Upper lobe of left lung (tissue), 6 donors: ENCODE measurements around the gene SPSB2. TPM values are rescaled to one million over a fixed set of nuclear protein-coding genes. Genes with fewer than 3 reads are reported as not detected.
A peak's percentile ranks its signal among the peaks of the same experiment; 100 is the strongest.
"Not testable (repeated sequence)": the region's sequence is repeated elsewhere in the genome, so short reads cannot be mapped to it uniquely, and the experiment has no call there.

ENCODE experiments used
- ATAC-seq, 2 donors: fragments of 200-7000 bp; cut with Tn5 transposase; one replicate each; pipeline ENCODE4 v1.9.1; 2022; ENCODE audit warnings: mild to moderate bottlenecking in 2 of 2, moderate library complexity in 2 of 2; ENCODE audit not compliant: low FRiP score in 2 of 2
- DNase-seq, 2 donors: peaks; one replicate each; pipeline ENCODE4 v3.0.0-alpha.2; 2019 to 2020
- H3K27ac ChIP-seq, 4 donors: fragments of 200-600 bp; sonication (generic); one replicate each; pipeline ENCODE4 v1.5.1; 2016 to 2019
- H3K27me3 ChIP-seq, 4 donors: fragments of 200-600 bp; sonication (generic); one replicate each; pipeline ENCODE4 v1.5.1; 2017 to 2019
- H3K36me3 ChIP-seq, 4 donors: fragments of 200-600 bp; sonication (generic); one replicate each; pipeline ENCODE4 v1.5.1; 2016 to 2019
- H3K4me1 ChIP-seq, 4 donors: fragments of 200-600 bp; sonication (generic); one replicate each; pipeline ENCODE4 v1.5.1; 2018 to 2019
- H3K4me3 ChIP-seq, 4 donors: fragments of 200-600 bp; sonication (generic); one replicate each; pipeline ENCODE4 v1.5.1; 2017 to 2019; ENCODE audit warnings: mild to moderate bottlenecking in 2 of 4, moderate library complexity in 1 of 4
- H3K9me3 ChIP-seq, 4 donors: fragments of 200-600 bp; sonication (generic); one replicate each; pipeline ENCODE4 v1.5.1; 2018 to 2019
- EP300 ChIP-seq, 4 donors: sonication (generic); formaldehyde crosslinking; IDR thresholded peaks; one replicate each; pipeline ENCODE4 v1.5.1; 2017; ENCODE audit warnings: antibody characterized with exemption in 4 of 4, control low read depth in 2 of 4
- POLR2A ChIP-seq, 4 donors: fragments of 450-650 bp; IDR thresholded peaks; one replicate each; pipeline ENCODE4 v1.5.1; 2016 to 2017; ENCODE audit warnings: antibody characterized with exemption in 4 of 4, mild to moderate bottlenecking in 2 of 4
- POLR2AphosphoS5 ChIP-seq, 2 donors: sonication (generic); formaldehyde crosslinking; IDR thresholded peaks; one replicate each; pipeline ENCODE4 v1.5.1; 2017; ENCODE audit warnings: antibody characterized with exemption in 2 of 2
- WGBS, 2 donors: methylation state at CpG; one replicate each; pipeline ENCODE4 v1.1.5; 2017 to 2018; 5-methylcytosine and 5-hydroxymethylcytosine counted together
- total RNA-seq, 6 donors: library from RNA; depleted of rRNA in 4 of 6; stranded (reverse); fragments of >200 nt in 4 of 6; gene quantifications; one replicate each; pipeline versions ENCODE4 v1.1.0 to v1.2.1, GENCODE V29; 2016 to 2021
- TF ChIP-seq, protein P1 (sequence below), 6 experiments: fragments of 450-650 bp in 4 of 6; fragments of 200-600 bp in 2 of 6; sonication (generic) in 2 of 6; IDR thresholded peaks; one replicate each; pipeline ENCODE4 v1.5.1; 2016 to 2019; ENCODE audit warnings: antibody characterized with exemption in 6 of 6
- donor health status: DM: no; HTN: no; CAD: no; lungs with moderate emphysema.
- donor health status: DM: no; HTN: yes; CAD: no; lungs with severe emphysema.

SPSB2 gene
- total RNA-seq, 6 donors from 2014 or later = 27.7 to 63.3 (median 35.0) TPM

DNA sequence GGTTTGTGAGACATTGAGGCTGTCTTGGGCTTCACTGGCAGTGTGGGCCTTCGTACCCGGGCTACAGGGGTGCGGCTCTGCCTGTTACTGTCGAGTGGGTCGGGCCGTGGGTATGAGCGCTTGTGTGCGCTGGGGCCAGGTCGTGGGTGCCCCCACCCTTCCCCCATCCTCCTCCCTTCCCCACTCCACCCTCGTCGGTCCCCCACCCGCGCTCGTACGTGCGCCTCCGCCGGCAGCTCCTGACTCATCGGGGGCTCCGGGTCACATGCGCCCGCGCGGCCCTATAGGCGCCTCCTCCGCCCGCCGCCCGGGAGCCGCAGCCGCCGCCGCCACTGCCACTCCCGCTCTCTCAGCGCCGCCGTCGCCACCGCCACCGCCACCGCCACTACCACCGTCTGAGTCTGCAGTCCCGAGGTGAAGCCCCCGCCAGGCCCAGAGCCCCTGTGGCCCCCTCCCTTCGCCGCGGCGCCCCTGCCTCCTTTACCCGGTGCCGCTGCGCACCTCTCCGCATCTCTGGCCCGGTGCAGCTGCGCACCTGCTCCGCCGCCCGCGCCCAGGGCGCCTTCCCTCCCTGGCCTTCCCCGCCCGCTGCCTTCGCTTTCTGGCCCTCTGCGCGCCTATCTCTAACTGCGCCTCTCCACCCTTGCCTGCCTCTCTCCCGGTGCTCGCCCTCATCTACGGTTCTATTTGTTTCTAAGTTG lies 41.3 kb upstream of the SPSB2 start, which contains the start of gene ENO2:
ENO2 (plus strand) TSS at position 335 of the 701 bp plus-strand sequence. CDS start 1,253 bp downstream, outside the sequence.
- ATAC-seq (peak; percentile 81 to 94), DNase-seq (peak; percentile 82 to 95)
- Histone ChIP-seq H3K36me3 (peaks cover 0 to 22% (median 7%) of the 10 kb centered on the region in 4 donors), H3K27ac (peak within 1 kb of the TSS; percentile 61 to 82 (median 76)), H3K4me1 (peaks cover 16 to 24% (median 17%) of the 10 kb centered on the region in 4 donors), H3K4me3 (peak within 1 kb of the TSS; percentile 69 to 81 (median 78)), H3K9me3 (no peaks in the 10 kb centered on the region), H3K27me3 (no peaks in the 10 kb centered on the region)
- WGBS, 2 donors = 0 to 1% methylated on average over 22 to 41 of the region's 68 CpGs
- TF ChIP-seq POLR2A (IDR thresholded peaks at IDR 0.05) (peak in 2 of 4 donors; percentile 16 to 59), EP300 (IDR thresholded peaks at IDR 0.05) (no peak), POLR2AphosphoS5 (IDR thresholded peaks at IDR 0.05) (no peak)
- TF ChIP-seq, protein P1, sequence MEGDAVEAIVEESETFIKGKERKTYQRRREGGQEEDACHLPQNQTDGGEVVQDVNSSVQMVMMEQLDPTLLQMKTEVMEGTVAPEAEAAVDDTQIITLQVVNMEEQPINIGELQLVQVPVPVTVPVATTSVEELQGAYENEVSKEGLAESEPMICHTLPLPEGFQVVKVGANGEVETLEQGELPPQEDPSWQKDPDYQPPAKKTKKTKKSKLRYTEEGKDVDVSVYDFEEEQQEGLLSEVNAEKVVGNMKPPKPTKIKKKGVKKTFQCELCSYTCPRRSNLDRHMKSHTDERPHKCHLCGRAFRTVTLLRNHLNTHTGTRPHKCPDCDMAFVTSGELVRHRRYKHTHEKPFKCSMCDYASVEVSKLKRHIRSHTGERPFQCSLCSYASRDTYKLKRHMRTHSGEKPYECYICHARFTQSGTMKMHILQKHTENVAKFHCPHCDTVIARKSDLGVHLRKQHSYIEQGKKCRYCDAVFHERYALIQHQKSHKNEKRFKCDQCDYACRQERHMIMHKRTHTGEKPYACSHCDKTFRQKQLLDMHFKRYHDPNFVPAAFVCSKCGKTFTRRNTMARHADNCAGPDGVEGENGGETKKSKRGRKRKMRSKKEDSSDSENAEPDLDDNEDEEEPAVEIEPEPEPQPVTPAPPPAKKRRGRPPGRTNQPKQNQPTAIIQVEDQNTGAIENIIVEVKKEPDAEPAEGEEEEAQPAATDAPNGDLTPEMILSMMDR (IDR thresholded peaks at IDR 0.05) = peak in 1 of 6 experiments; percentile 5

DNA sequence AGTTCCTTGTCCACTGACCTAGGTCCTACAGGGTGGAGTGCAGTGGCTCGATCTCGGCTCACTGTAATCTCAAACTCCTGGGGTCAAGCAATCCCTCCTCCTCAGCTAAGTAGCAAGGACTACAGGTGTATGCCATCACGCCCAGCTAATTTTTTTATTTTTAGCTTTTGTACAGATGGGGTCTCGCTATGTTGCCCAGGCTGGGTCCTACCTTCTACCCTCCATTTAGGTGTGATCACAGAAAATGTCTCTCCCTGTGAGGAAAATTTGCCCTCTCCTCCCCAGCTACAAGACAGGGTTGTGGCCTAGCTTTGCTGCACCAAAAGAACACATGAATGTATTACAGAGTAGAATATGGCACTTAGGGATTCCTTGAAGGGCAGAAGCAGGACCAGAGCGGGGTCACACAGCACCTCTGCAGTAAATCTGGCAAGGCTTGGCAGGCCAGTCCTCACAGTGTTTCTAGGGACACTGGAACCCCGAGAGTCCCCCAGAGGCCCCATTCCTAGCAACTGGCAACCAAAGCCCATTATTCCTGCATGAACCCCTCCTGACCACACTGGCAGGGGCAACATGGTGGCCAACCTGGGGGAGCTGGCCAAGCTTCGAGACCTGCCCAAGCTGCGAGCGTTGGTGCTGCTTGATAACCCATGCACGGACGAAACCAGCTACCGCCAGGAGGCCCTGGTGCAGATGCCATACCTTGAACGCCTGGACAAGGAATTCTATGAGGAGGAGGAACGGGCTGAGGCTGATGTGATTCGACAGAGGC lies 39.2 kb upstream of the SPSB2 start:
- DNase-seq (no peak), ATAC-seq (no peak)
- Histone ChIP-seq H3K36me3 (peaks cover 0 to 13% (median 1%) of the 10 kb centered on the region in 4 donors), H3K4me1 (peaks cover 16 to 24% (median 17%) of the 10 kb centered on the region in 4 donors), H3K27ac (no peak overlapping the region), H3K4me3 (no peak overlapping the region), H3K27me3 (no peaks in the 10 kb centered on the region), H3K9me3 (no peaks in the 10 kb centered on the region)
- TF ChIP-seq POLR2A (IDR thresholded peaks at IDR 0.05) = no peak
- TF ChIP-seq POLR2AphosphoS5 (IDR thresholded peaks at IDR 0.05) = no peak
- 90 to 91% methylated on average over 15 of the region's 15 CpGs for WGBS, 2 donors

DNA sequence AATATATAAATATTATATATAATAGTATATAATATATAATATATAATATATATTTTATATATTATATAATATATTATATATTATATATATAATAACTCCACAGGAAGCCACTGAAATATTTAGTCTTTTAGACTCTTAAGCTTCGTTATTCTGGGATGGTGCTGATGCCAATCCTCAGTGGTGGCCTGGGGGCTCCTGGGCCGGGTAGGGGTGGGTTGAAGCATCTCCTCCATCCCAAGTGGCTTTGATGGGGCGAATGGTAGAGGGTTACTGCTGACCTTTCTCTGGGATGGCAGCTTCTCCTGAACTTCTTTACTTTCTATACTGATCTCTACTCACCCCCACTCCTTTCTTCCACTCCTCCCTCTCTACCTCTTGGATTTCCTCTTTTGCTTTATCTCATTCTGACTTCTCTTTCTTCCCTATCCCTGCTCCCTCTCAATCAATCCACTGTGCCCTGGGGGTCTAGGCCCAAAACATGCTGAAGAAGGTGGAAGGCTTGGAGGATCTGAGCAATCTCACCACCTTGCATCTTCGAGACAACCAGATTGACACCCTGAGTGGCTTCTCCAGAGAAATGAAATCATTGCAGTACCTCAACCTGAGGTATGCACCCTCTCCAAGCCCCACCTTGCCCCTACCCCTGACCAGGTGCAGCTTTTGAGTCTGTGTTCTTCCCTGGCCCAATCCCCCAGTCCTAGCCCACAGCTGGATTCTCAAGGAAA lies 36.5 kb upstream of the SPSB2 start:
- WGBS, 2 donors = 90 to 91% methylated on average over 4 of the region's 4 CpGs
- TF ChIP-seq, protein P1 (IDR thresholded peaks at IDR 0.05) = no peak
- TF ChIP-seq POLR2AphosphoS5 (IDR thresholded peaks at IDR 0.05) (no peak), POLR2A (IDR thresholded peaks at IDR 0.05) (no peak), EP300 (IDR thresholded peaks at IDR 0.05) (no peak)
- no peak for ATAC-seq

DNA sequence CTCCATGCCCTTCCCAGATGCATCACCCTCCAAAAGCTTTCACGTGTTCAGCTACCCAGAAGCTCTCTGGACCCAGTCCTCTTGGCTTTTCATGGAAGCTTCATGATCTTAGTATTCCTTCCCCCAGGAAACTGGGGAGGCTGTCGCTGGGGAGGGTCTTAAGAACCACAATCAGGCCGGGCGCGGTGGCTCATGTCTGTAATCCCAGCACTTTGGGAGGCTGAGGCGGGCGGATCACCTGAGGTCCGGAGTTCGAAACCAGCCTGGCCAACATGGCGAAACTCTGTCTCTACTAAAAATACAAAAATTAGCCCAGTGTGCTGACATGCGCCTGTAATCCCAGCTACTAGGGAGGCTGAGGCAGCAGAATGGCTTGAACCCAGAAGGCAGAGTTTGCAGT lies 35.0 kb upstream of the SPSB2 start:
- ATAC-seq, H3K27ac ChIP-seq, H3K36me3 ChIP-seq, DNase-seq, H3K4me3 ChIP-seq, H3K9me3 ChIP-seq, H3K27me3 ChIP-seq: not testable (repeated sequence)
- 97 to 98% methylated on average over 4 to 11 of the region's 11 CpGs for WGBS, 2 donors
- H3K4me1 ChIP-seq = peaks cover 9 to 12% (median 12%) of the 10 kb centered on the region in 4 donors

More for the DNA sequence above, 36.5 kb upstream of the SPSB2 start:
- no peak for DNase-seq
- no peaks in the 10 kb centered on the region for H3K27me3 ChIP-seq
- H3K27ac ChIP-seq = no peak overlapping the region
- H3K9me3 ChIP-seq = no peaks in the 10 kb centered on the region
- H3K4me1 ChIP-seq = peaks cover 10 to 18% (median 13%) of the 10 kb centered on the region in 4 donors
- no peak overlapping the region for H3K4me3 ChIP-seq
- H3K36me3 ChIP-seq = peaks cover 0 to 4% (median 0%) of the 10 kb centered on the region in 4 donors

DNA sequence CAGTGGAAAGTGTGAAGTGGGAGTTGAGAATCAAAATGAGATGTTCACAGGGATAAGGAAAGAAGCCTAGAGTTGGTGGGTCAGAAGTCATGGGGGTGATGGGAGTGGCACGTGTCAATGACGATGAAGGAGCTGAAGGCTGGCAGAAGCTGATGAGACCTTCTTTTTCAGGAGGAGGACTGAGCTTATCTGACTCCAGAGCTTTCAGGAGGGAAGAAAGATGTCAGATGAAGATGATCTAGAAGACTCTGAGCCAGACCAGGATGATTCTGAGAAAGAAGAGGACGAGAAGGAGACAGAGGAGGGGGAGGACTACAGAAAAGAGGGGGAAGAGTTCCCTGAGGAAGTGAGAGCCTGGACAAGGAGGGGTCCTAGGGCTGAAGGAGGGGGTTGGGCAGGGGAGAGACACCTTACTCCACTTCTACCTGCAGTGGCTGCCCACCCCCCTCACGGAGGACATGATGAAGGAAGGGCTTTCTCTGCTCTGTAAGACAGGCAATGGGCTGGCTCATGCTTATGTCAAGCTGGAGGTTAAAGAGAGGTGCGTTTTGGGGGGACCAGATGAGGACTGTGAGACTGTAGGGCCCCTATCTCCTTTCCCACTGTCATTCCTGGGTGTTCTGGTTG lies 32.4 kb upstream of the SPSB2 start:
- ATAC-seq = no peak
- 62 to 68% methylated on average over 5 of the region's 5 CpGs for WGBS, 2 donors
- no peaks in the 10 kb centered on the region for H3K27me3 ChIP-seq
- no peaks in the 10 kb centered on the region for H3K9me3 ChIP-seq
- no peak for DNase-seq
- H3K4me3 ChIP-seq = peak overlapping the region in 3 of 4 donors; percentile 58 to 65 (median 58)
- TF ChIP-seq POLR2A (IDR thresholded peaks at IDR 0.05) = no peak
- no peak for TF ChIP-seq POLR2AphosphoS5 (IDR thresholded peaks at IDR 0.05)
- TF ChIP-seq, protein P1 (IDR thresholded peaks at IDR 0.05) = no peak
- no peak for TF ChIP-seq EP300 (IDR thresholded peaks at IDR 0.05)
- peak overlapping the region in 3 of 4 donors; percentile 79 to 89 (median 87) for H3K27ac ChIP-seq
- H3K36me3 ChIP-seq = peaks cover 0 to 4% (median 0%) of the 10 kb centered on the region in 4 donors
- H3K4me1 ChIP-seq = peaks cover 9 to 12% (median 12%) of the 10 kb centered on the region in 4 donors
